HEK293 (cell line): Measurements from ENCODE around the gene CRABP2.

Experiments
- EGR2 ChIP-seq: fragments of 450-650 bp; formaldehyde crosslinking; IDR thresholded peaks from 2 replicates; pipeline ENCODE4 v1.5.1; 2016; ENCODE audit warnings: low read depth, missing biosample characterization, missing genetic modification characterization
- GLIS1 ChIP-seq: fragments of 450-650 bp; formaldehyde crosslinking; IDR thresholded peaks from 2 replicates; pipeline ENCODE4 v1.5.1; 2016; ENCODE audit warnings: missing biosample characterization, missing genetic modification characterization
- SALL2 ChIP-seq: fragments of 450-650 bp; formaldehyde crosslinking; IDR thresholded peaks from 2 replicates; pipeline ENCODE4 v1.5.0; 2017; ENCODE audit warnings: missing biosample characterization, mild to moderate bottlenecking, missing genetic modification characterization, borderline replicate concordance
- TSHZ1 ChIP-seq: fragments of 450-650 bp; formaldehyde crosslinking; IDR thresholded peaks from 2 replicates; pipeline ENCODE4 v1.5.1; 2016; ENCODE audit warnings: missing biosample characterization, missing genetic modification characterization, borderline replicate concordance
- ZBTB1 ChIP-seq: fragments of 450-650 bp; formaldehyde crosslinking; IDR thresholded peaks from 2 replicates; pipeline ENCODE4 v1.5.1; 2016; ENCODE audit warnings: missing biosample characterization, missing genetic modification characterization
- ZBTB49 ChIP-seq: fragments of 450-650 bp; formaldehyde crosslinking; IDR thresholded peaks from 2 replicates; pipeline ENCODE4 v1.5.1; 2016; ENCODE audit warnings: missing biosample characterization, missing genetic modification characterization, low read depth
- ZEB2 ChIP-seq: fragments of 450-650 bp; formaldehyde crosslinking; IDR thresholded peaks from 2 replicates; pipeline ENCODE4 v1.5.1; 2016; ENCODE audit warnings: missing biosample characterization, missing genetic modification characterization
- ZFP3 ChIP-seq: fragments of 450-650 bp; formaldehyde crosslinking; IDR thresholded peaks from 2 replicates; pipeline ENCODE4 v1.5.1; 2016; ENCODE audit warnings: low read depth, missing biosample characterization, missing genetic modification characterization
- ZNF112 ChIP-seq: fragments of 450-650 bp; formaldehyde crosslinking; IDR thresholded peaks from 2 replicates; pipeline ENCODE4 v1.5.0; 2017; ENCODE audit warnings: missing biosample characterization, missing genetic modification characterization
- ZNF174 ChIP-seq: fragments of 450-650 bp; formaldehyde crosslinking; IDR thresholded peaks from 2 replicates; pipeline ENCODE4 v1.5.0; 2017; ENCODE audit warnings: missing biosample characterization, mild to moderate bottlenecking, missing genetic modification characterization
- ZNF202 ChIP-seq: fragments of 450-650 bp; formaldehyde crosslinking; IDR thresholded peaks from 2 replicates; pipeline ENCODE4 v1.5.1; 2016; ENCODE audit warnings: missing biosample characterization, missing genetic modification characterization, borderline replicate concordance
- ZNF23 ChIP-seq: fragments of 450-650 bp; formaldehyde crosslinking; IDR thresholded peaks from 2 replicates; pipeline ENCODE4 v1.5.1; 2016; ENCODE audit warnings: missing biosample characterization, missing genetic modification characterization, borderline replicate concordance
- ZNF292 ChIP-seq: fragments of 450-650 bp; formaldehyde crosslinking; IDR thresholded peaks from 2 replicates; pipeline ENCODE4 v1.5.1; 2016; ENCODE audit warnings: low read depth, missing biosample characterization, missing genetic modification characterization, borderline replicate concordance
- ZNF350 ChIP-seq: fragments of 450-650 bp; formaldehyde crosslinking; IDR thresholded peaks from 2 replicates; pipeline ENCODE4 v1.5.0; 2017; ENCODE audit warnings: missing biosample characterization, mild to moderate bottlenecking, missing genetic modification characterization
- ZNF423 ChIP-seq: fragments of 450-650 bp; formaldehyde crosslinking; IDR thresholded peaks from 2 replicates; pipeline ENCODE4 v1.5.1; 2016; ENCODE audit warnings: missing biosample characterization, missing genetic modification characterization
- ZNF426 ChIP-seq: fragments of 450-650 bp; formaldehyde crosslinking; IDR thresholded peaks from 2 replicates; pipeline ENCODE4 v1.5.1; 2017; ENCODE audit warnings: missing biosample characterization, missing genetic modification characterization, mild to moderate bottlenecking, inconsistent platforms, moderate library complexity
- ZNF623 ChIP-seq: fragments of 450-650 bp; formaldehyde crosslinking; IDR thresholded peaks from 2 replicates; pipeline ENCODE4 v1.5.1; 2016; ENCODE audit warnings: missing biosample characterization, missing genetic modification characterization
- ZNF76 ChIP-seq: fragments of 450-650 bp; formaldehyde crosslinking; IDR thresholded peaks from 2 replicates; pipeline ENCODE4; 2016; ENCODE audit warnings: low read depth, missing biosample characterization, missing genetic modification characterization, borderline replicate concordance
- ZNF776 ChIP-seq: fragments of 450-650 bp; formaldehyde crosslinking; IDR thresholded peaks from 2 replicates; pipeline ENCODE4 v1.5.0; 2017; ENCODE audit warnings: missing biosample characterization, missing genetic modification characterization, borderline replicate concordance
- ZNF792 ChIP-seq: fragments of 450-650 bp; formaldehyde crosslinking; IDR thresholded peaks from 2 replicates; pipeline ENCODE4 v1.5.1; 2016; ENCODE audit warnings: missing biosample characterization, missing genetic modification characterization
- TF ChIP-seq, protein P1 (sequence below): fragments of 450-650 bp; formaldehyde crosslinking; IDR thresholded peaks from 2 replicates; pipeline ENCODE4 v1.5.1; 2016; ENCODE audit warnings: missing biosample characterization, missing genetic modification characterization
- TF ChIP-seq, protein P2 (sequence below): fragments of 450-650 bp; formaldehyde crosslinking; IDR thresholded peaks from 2 replicates; pipeline ENCODE4 v1.5.1; 2016; ENCODE audit warnings: missing biosample characterization, missing genetic modification characterization
- TF ChIP-seq, protein P3 (sequence below): fragments of 450-650 bp; formaldehyde crosslinking; IDR thresholded peaks from 2 replicates; pipeline ENCODE4 v1.5.1; 2016; ENCODE audit warnings: missing biosample characterization, missing genetic modification characterization

Gene CRABP2

DNA sequence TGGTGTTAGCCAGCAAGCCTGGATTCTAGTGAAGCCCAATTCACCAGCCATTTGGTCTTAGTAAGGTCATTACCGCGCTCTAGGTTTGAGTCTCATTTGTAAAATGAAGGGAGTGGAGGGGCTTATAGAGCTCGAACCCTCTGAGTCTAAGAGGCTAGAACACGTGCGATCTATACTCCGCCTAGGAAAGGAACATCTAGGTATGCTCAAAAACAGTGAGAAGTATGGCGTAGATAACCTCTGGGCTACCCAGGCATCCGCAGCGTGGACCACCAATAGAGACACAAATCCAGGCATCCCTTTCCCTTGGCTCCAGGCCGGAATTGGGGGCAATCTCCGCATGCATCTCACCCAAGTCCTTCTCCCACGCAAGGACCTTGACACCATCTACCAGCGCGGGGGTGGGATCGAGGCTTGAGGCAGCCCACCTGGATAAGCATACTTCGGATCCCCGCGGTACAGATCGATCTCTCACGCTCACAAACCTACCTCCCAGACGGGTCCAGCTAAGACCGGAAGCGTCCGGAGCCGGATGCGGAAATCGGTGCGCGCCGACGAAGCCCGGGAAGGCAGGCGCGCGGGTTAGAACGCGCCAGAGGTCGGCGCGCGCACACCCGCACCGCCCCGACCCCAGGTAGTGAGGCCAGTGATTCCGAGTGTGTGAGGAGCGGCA lies 22.7 kb upstream of the CRABP2 start, which contains the start of gene METTL25B (continued):
- TF ChIP-seq TSHZ1 (tag by site-specific recombination) (no peak), ZNF23 (tag by site-specific recombination) (no peak), ZNF112 (tag by site-specific recombination) (no peak), ZNF350 (no peak), ZBTB1 (tag by site-specific recombination) (no peak), SALL2 (tag by site-specific recombination) (no peak), GLIS1 (peak; percentile 77), ZNF76 (peak; percentile 65), ZNF426 (tag by site-specific recombination) (no peak), ZNF174 (tag by site-specific recombination) (no peak), ZNF623 (no peak), ZBTB49 (tag by site-specific recombination) (no peak), ZNF202 (tag by site-specific recombination) (no peak), ZNF423 (tag by site-specific recombination) (no peak), ZNF792 (tag by site-specific recombination) (no peak), ZFP3 (no peak), ZEB2 (tag by site-specific recombination) (peak; percentile 53; the same call in 1 of the 2 replicates), ZNF776 (no peak), ZNF292 (tag by site-specific recombination) (no peak), EGR2 (tag by site-specific recombination) (peak; percentile 26; the same call in 1 of the 2 replicates)
- TF ChIP-seq, protein P1, sequence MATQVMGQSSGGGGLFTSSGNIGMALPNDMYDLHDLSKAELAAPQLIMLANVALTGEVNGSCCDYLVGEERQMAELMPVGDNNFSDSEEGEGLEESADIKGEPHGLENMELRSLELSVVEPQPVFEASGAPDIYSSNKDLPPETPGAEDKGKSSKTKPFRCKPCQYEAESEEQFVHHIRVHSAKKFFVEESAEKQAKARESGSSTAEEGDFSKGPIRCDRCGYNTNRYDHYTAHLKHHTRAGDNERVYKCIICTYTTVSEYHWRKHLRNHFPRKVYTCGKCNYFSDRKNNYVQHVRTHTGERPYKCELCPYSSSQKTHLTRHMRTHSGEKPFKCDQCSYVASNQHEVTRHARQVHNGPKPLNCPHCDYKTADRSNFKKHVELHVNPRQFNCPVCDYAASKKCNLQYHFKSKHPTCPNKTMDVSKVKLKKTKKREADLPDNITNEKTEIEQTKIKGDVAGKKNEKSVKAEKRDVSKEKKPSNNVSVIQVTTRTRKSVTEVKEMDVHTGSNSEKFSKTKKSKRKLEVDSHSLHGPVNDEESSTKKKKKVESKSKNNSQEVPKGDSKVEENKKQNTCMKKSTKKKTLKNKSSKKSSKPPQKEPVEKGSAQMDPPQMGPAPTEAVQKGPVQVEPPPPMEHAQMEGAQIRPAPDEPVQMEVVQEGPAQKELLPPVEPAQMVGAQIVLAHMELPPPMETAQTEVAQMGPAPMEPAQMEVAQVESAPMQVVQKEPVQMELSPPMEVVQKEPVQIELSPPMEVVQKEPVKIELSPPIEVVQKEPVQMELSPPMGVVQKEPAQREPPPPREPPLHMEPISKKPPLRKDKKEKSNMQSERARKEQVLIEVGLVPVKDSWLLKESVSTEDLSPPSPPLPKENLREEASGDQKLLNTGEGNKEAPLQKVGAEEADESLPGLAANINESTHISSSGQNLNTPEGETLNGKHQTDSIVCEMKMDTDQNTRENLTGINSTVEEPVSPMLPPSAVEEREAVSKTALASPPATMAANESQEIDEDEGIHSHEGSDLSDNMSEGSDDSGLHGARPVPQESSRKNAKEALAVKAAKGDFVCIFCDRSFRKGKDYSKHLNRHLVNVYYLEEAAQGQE (tag by site-specific recombination) = no peak
- TF ChIP-seq, protein P2, sequence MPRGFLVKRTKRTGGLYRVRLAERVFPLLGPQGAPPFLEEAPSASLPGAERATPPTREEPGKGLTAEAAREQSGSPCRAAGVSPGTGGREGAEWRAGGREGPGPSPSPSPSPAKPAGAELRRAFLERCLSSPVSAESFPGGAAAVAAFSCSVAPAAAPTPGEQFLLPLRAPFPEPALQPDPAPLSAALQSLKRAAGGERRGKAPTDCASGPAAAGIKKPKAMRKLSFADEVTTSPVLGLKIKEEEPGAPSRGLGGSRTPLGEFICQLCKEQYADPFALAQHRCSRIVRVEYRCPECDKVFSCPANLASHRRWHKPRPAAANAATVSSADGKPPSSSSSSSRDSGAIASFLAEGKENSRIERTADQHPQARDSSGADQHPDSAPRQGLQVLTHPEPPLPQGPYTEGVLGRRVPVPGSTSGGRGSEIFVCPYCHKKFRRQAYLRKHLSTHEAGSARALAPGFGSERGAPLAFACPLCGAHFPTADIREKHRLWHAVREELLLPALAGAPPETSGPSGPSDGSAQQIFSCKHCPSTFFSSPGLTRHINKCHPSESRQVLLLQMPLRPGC (tag by site-specific recombination) = peak; percentile 30; the same call in 1 of the 2 replicates
- TF ChIP-seq, protein P3, sequence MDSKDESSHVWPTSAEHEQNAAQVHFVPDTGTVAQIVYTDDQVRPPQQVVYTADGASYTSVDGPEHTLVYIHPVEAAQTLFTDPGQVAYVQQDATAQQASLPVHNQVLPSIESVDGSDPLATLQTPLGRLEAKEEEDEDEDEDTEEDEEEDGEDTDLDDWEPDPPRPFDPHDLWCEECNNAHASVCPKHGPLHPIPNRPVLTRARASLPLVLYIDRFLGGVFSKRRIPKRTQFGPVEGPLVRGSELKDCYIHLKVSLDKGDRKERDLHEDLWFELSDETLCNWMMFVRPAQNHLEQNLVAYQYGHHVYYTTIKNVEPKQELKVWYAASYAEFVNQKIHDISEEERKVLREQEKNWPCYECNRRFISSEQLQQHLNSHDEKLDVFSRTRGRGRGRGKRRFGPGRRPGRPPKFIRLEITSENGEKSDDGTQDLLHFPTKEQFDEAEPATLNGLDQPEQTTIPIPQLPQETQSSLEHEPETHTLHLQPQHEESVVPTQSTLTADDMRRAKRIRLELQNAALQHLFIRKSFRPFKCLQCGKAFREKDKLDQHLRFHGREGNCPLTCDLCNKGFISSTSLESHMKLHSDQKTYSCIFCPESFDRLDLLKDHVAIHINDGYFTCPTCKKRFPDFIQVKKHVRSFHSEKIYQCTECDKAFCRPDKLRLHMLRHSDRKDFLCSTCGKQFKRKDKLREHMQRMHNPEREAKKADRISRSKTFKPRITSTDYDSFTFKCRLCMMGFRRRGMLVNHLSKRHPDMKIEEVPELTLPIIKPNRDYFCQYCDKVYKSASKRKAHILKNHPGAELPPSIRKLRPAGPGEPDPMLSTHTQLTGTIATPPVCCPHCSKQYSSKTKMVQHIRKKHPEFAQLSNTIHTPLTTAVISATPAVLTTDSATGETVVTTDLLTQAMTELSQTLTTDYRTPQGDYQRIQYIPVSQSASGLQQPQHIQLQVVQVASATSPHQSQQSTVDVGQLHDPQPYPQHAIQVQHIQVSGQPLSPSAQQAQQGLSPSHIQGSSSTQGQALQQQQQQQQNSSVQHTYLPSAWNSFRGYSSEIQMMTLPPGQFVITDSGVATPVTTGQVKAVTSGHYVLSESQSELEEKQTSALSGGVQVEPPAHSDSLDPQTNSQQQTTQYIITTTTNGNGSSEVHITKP (tag by site-specific recombination) = peak; percentile 15; the same call in 1 of the 2 replicates
